ENCODE measurements around the gene ARHGAP1.

ARHGAP1 gene

DNA sequence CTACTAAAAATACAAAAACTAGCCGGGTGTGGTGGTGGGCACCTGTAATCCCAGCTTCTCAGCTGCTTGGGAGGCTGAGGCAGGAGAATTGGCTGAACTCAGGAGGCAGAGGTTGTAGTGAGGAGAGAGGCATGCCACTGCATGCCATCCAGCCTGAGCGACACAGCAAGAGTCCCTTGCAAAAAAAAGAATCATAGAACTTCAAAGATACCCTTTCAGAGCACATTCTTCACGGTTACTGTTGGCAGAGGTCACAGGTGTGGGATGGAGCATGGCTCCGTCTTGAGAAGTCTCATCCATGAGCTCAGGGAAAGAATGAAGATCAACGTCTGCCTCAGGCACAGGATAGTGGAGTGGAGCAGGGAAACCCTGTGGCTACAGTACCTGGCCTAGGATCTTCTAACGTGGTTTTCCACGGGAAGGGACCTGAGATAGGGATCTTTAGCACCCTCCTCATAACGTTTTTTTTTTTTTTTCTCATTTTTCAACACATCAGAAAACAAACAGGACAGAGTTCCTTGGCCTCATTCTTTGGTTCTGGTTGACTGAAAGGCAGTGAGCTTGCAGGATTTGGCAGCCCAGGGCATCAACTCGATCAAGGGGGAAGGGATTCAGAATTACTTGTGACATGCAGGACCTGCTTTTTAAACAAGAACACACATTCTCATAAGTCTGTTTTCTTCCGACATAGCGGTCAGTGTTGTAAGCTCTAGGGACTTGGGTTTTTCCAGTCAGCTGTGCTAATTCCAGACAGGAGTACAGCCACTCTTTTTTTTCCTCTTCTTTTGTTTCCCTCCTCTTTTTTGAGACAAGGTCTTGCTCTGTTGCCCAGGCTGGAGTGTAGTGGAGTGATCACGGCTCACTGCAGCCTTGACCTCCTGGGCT is 41.4 kb upstream of the ARHGAP1 start:
- no peak overlapping the region for H3K4me3 ChIP-seq (ENCODE audit: low read length)
- TF ChIP-seq, protein P1, sequence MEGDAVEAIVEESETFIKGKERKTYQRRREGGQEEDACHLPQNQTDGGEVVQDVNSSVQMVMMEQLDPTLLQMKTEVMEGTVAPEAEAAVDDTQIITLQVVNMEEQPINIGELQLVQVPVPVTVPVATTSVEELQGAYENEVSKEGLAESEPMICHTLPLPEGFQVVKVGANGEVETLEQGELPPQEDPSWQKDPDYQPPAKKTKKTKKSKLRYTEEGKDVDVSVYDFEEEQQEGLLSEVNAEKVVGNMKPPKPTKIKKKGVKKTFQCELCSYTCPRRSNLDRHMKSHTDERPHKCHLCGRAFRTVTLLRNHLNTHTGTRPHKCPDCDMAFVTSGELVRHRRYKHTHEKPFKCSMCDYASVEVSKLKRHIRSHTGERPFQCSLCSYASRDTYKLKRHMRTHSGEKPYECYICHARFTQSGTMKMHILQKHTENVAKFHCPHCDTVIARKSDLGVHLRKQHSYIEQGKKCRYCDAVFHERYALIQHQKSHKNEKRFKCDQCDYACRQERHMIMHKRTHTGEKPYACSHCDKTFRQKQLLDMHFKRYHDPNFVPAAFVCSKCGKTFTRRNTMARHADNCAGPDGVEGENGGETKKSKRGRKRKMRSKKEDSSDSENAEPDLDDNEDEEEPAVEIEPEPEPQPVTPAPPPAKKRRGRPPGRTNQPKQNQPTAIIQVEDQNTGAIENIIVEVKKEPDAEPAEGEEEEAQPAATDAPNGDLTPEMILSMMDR (conservative IDR thresholded peaks at IDR 0.05; ENCODE audit: low read depth, low read length) = no peak
- no peak for DNase-seq (ENCODE audit: low read depth)

DNA sequence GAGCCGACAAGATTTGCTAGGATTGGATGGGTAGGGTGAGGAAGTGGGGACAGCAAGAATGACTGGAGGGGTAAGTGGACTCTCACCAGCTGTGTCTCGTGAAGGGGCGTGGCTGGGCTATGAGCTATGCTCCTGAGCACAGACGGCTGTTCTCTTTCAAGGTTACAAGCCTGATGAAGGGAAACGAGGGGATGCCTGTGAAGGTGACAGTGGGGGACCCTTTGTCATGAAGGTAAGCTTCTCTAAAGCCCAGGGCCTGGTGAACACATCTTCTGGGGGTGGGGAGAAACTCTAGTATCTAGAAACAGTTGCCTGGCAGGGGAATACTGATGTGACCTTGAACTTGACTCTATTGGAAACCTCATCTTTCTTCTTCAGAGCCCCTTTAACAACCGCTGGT is 38.5 kb upstream of the ARHGAP1 start:
- no peak for DNase-seq (ENCODE audit: low read depth)
- TF ChIP-seq, protein P1 (conservative IDR thresholded peaks at IDR 0.05; ENCODE audit: low read depth, low read length) = no peak
- no peak overlapping the region for H3K4me3 ChIP-seq (ENCODE audit: low read length)

DNA sequence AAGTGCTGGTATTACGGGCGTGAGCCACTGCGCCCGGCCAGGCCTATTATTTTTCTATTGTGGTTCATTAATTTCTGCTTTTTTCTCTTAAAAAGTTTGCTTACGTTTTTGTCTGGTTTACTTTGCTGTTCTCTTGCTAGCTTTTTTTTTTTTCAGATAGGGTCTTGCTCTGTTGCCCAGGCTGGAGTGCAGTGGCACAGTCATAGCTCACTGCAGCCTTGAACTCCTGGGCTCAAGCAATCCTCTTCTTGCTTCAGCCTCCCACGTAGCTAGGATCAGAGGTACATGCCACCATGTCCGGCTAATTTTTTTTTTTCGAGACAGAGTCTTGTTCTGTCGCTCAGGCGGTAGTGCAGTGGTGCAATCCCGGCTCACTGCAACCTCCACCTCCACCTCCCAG is 37.3 kb upstream of the ARHGAP1 start:
- DNase-seq (ENCODE audit: low read depth) = no peak
- TF ChIP-seq, protein P1 (conservative IDR thresholded peaks at IDR 0.05; ENCODE audit: low read depth, low read length) = no peak
- no peak overlapping the region for H3K4me3 ChIP-seq (ENCODE audit: low read length)

DNA sequence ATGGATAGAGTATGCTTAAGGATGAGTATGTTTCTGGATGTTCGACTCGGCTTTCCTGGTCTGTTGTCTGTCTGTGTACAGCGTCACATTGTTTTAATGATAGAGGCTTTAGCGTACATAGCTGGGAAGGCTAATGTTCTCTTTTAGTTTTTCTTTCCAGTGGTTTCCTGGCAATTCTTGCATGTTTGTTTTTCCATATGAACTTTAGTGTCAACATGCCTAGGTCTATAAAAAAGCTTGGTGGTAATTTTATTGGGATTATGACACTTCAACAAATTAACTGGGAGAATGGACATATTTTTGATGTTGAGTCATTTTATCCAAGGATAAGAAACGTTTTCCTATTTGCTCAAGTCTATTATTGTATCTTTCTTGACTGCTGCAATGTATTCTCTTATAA is 36.2 kb upstream of the ARHGAP1 start:
- TF ChIP-seq, protein P1 (conservative IDR thresholded peaks at IDR 0.05; ENCODE audit: low read depth, low read length) = no peak
- H3K4me3 ChIP-seq (ENCODE audit: low read length) = no peak overlapping the region
- DNase-seq (ENCODE audit: low read depth) = no peak

DNA sequence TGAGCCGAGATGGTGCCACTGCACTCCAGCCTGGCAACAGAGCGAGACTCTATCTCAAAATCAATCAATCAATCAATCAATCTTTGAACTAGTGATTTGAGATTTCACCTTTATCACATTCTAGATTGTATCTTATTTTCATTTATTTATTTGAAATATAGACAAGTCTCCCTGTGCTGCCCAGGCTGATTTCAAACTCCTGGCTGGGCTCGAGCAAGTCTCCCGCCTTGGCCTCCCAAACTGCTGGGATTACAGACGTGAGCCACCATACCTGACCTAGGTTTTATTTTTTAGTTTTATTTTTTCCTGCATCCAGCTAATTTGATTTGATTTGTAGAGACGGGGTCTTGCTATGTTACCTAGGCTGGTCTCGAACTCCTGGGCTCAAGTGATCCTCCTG is 35.7 kb upstream of the ARHGAP1 start:
- DNase-seq (ENCODE audit: low read depth) = no peak
- TF ChIP-seq, protein P1 (conservative IDR thresholded peaks at IDR 0.05; ENCODE audit: low read depth, low read length) = no peak

DNA sequence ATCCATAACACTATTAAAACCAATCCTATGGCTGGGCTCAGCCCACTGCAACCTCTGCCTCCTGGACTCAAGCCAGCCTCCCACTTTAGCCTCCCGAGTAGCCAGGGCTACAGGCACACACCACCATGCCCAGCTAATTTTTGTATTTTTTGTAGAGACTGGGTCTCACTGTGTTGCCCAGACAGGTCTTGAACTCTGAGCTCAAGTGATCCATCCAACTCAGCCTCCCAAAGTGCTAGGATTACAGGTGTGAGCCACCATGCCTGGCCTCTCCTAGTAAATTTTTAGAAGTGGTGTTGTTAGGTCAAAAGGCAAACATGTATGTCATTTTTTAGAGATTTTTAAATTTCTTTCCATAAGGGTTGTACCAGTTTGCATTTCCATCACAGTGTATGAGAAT is 32.8 kb upstream of the ARHGAP1 start:
- TF ChIP-seq, protein P1 (conservative IDR thresholded peaks at IDR 0.05; ENCODE audit: low read depth, low read length) = no peak
- DNase-seq (ENCODE audit: low read depth) = no peak
- no peak overlapping the region for H3K4me3 ChIP-seq (ENCODE audit: low read length)

More for the DNA sequence above, 35.7 kb upstream of the ARHGAP1 start:
- H3K4me3 ChIP-seq (ENCODE audit: low read length) = no peak overlapping the region

DNA sequence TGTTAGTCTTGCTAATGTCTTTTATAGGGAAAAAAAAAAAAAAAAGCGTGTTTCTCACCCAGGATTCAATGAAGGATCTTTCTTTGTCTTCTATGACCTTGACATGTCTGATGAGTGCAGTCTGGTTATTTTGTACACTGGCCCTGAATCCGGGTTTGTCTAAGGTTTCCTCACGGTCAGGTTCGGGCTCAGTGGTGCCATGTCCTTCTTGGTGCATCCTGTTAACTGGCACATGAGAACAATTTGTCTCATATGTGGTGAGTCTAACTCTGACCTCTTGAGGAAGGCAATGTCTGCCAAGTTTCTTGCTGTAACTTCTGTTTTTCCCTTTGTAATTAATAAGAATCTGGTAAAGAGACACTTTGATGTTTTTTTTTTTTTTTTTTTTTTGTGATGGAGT is 31.1 kb upstream of the ARHGAP1 start:
- TF ChIP-seq, protein P1 (conservative IDR thresholded peaks at IDR 0.05; ENCODE audit: low read depth, low read length) = no peak
- no peak overlapping the region for H3K4me3 ChIP-seq (ENCODE audit: low read length)
- DNase-seq (ENCODE audit: low read depth) = no peak
